Panc1 (cell line): ENCODE results near the gene PRICKLE3. TPM values are rescaled to one million over a fixed set of nuclear protein-coding genes. Genes with fewer than 3 reads are reported as not detected.
"Not testable (repeated sequence)": the region's sequence is repeated elsewhere in the genome, so short reads cannot be mapped to it uniquely, and the experiment has no call there.

ENCODE experiments used
- ATAC-seq: fragments of 200-7000 bp; cut with Tn5 transposase; 2 replicates; pipeline ENCODE4 v1.9.1; 2020; ENCODE audit warnings: mild to moderate bottlenecking, moderate library complexity
- BruUV-seq: library from RNA; stranded (reverse); fragments of 400-500 nt; replicated peaks from 2 replicates; lab custom pipeline; 2021; lab: Mats Ljungman, UMichigan
- CTCF ChIA-PET: fragments of 300-600 bp; sonication (Branson Sonifier 250); formaldehyde crosslinking; loops from one replicate; lab custom pipeline; 2022; ENCODE audit warnings: antibody characterized with exemption; lab: Charles Lee
- POLR2A ChIA-PET: fragments of 300-600 bp; sonication (Branson Sonifier 250); formaldehyde crosslinking; loops from one replicate; lab custom pipeline; 2022; ENCODE audit warnings: antibody characterized with exemption; lab: Charles Lee
- DNase-seq: peaks from one replicate; pipeline ENCODE4 v3.0.0-alpha.2; 2010; ENCODE audit warnings: low read depth, low spot score
- H3K27ac ChIP-seq: 2 replicates; pipeline ENCODE4 v1.5.1; 2011; ENCODE audit warnings: mild to moderate bottlenecking, low read length, inconsistent platforms
- H3K27me3 ChIP-seq: fragments of 200-500 bp; sonication (Bioruptor generic); 2 replicates; pipeline ENCODE4 v1.6.0; 2014; ENCODE audit warnings: low read length, inconsistent platforms; ENCODE audit not compliant: control insufficient read depth, insufficient read depth
- H3K36me3 ChIP-seq: fragments of 200-500 bp; sonication (Bioruptor generic); 2 replicates; pipeline ENCODE4 v1.5.1; 2014; ENCODE audit warnings: inconsistent platforms, mild to moderate bottlenecking, low read length, moderate library complexity; ENCODE audit not compliant: control insufficient read depth, insufficient read depth
- H3K4me1 ChIP-seq: 2 replicates; pipeline ENCODE4 v1.5.1; 2011; ENCODE audit warnings: inconsistent platforms, mild to moderate bottlenecking, low read length, moderate library complexity; ENCODE audit not compliant: control insufficient read depth, insufficient read depth
- H3K4me3 ChIP-seq, 2 experiments: 2 replicates each; pipeline ENCODE4 v1.5.1; 2011 to 2012; ENCODE audit warnings: low read depth in 2 of 2, low read length in 2 of 2, mild to moderate bottlenecking in 2 of 2, inconsistent platforms in 1 of 2, moderate library complexity in 1 of 2
- H3K9me3 ChIP-seq: fragments of 200-500 bp; sonication (Bioruptor generic); 2 replicates; pipeline ENCODE4 v1.5.1; 2014; ENCODE audit warnings: low read depth, mild to moderate bottlenecking, inconsistent platforms, low read length, moderate library complexity; ENCODE audit not compliant: control insufficient read depth, insufficient read depth
- CTCF ChIP-seq: fragments of 450-650 bp; IDR thresholded peaks from 2 replicates; pipeline ENCODE4 v1.5.1; 2017; ENCODE audit warnings: mild to moderate bottlenecking
- POLR2AphosphoS5 ChIP-seq: IDR thresholded peaks from 2 replicates; pipeline ENCODE4 v1.6.1; 2012; ENCODE audit warnings: mild to moderate bottlenecking, low read depth, low read length, moderate library complexity
- SIN3A ChIP-seq: IDR thresholded peaks from 2 replicates; pipeline ENCODE4 v1.6.1; 2012; ENCODE audit warnings: low read depth, mild to moderate bottlenecking, low read length, moderate library complexity, borderline replicate concordance; ENCODE audit not compliant: insufficient read depth
- TCF7L2 ChIP-seq: IDR thresholded peaks from 2 replicates; pipeline ENCODE4 v1.6.1; 2011; ENCODE audit warnings: mild to moderate bottlenecking, low read depth, low read length, inconsistent platforms
- in situ Hi-C: cut with HindIII; loops from 2 replicates; pipeline ENCODE4 v1.10.0; 2016; ENCODE audit warnings: low sequenced_read_pairs, low pct_unique_long_range_greater_than_20kb
- intact Hi-C: fragments of 100-400 bp; cut with micrococcal nuclease; formaldehyde crosslinking; loops from one replicate; pipeline ENCODE4 v1.10.0; 2022; ENCODE audit not compliant: unreplicated experiment
- total RNA-seq: library from RNA; stranded (reverse); gene quantifications from one replicate; pipeline ENCODE4 v1.2.1, GENCODE V29; 2021; ENCODE audit not compliant: unreplicated experiment
- TF ChIP-seq, protein P1 (sequence below), 2 experiments: IDR thresholded peaks; 2 replicates each; pipeline ENCODE4 v1.6.1; 2011 to 2012; ENCODE audit warnings: low read depth in 2 of 2, control low read depth in 1 of 2, low read length in 1 of 2, mild to moderate bottlenecking in 1 of 2, moderate library complexity in 1 of 2; ENCODE audit not compliant: insufficient read depth in 1 of 2

Gene PRICKLE3
- total RNA-seq, 1 experiment from 2014 or later, result 40.1 TPM

DNA sequence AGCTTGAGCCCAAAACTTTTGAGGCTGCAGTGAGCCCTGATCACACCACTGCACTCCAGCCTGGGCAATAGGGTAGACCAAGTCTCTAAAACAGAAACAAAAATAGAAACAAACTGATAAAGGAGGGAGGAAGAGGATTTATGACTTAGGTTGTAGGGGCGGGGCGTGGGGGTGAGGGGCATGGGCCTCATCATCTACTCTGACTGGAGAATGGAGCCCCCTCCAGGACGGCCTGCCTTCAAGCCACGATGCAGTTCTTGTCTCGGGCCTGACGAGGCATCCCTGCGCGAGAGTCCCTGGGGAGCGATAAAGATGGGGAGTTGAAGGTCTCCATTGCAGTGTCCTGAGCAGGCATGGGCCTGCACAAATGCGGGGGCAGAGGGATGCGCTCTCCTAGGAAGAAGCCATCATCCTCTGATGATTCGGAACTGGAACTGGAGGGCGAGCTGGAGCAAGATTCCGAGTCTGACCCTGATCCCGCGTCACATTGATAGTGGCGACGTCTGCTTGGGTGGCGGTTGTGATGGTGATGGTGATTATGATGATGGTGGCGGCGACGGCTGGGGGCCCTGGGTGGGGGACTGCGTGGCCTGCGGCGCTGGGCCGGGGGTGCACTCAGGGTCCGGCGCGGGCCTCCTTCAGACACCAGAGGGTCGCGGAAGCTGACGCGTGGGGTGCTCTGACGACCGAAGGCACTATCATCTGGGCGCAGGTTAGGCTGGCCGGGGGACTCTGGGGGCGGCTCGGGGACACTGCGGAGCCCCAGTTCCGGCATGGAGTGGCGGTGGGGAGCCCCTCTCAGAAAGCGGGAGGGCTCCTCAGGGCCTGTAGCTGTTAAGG lies 10.5 kb downstream of the PRICKLE3 start:
- H3K4me3 ChIP-seq, result no peak overlapping the region
- DNase-seq (no peak), ATAC-seq (no peak)
- TF ChIP-seq CTCF, result peak; percentile 0; the same call in 1 of the 2 replicates
- TF ChIP-seq POLR2AphosphoS5, result 0 out of 2 replicates have a peak, but pooled peaks have one; percentile 45
- no peak for TF ChIP-seq TCF7L2
- TF ChIP-seq, protein P1, sequence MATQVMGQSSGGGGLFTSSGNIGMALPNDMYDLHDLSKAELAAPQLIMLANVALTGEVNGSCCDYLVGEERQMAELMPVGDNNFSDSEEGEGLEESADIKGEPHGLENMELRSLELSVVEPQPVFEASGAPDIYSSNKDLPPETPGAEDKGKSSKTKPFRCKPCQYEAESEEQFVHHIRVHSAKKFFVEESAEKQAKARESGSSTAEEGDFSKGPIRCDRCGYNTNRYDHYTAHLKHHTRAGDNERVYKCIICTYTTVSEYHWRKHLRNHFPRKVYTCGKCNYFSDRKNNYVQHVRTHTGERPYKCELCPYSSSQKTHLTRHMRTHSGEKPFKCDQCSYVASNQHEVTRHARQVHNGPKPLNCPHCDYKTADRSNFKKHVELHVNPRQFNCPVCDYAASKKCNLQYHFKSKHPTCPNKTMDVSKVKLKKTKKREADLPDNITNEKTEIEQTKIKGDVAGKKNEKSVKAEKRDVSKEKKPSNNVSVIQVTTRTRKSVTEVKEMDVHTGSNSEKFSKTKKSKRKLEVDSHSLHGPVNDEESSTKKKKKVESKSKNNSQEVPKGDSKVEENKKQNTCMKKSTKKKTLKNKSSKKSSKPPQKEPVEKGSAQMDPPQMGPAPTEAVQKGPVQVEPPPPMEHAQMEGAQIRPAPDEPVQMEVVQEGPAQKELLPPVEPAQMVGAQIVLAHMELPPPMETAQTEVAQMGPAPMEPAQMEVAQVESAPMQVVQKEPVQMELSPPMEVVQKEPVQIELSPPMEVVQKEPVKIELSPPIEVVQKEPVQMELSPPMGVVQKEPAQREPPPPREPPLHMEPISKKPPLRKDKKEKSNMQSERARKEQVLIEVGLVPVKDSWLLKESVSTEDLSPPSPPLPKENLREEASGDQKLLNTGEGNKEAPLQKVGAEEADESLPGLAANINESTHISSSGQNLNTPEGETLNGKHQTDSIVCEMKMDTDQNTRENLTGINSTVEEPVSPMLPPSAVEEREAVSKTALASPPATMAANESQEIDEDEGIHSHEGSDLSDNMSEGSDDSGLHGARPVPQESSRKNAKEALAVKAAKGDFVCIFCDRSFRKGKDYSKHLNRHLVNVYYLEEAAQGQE (IDR thresholded peaks at IDR 0.05; ENCODE audit: insufficient read depth in 1 of 2, low read depth in 2 of 2, low read length in 1 of 2), result no peak
- no peak for TF ChIP-seq SIN3A
- POLR2A ChIA-PET, result no interaction called here
- CTCF ChIA-PET, result no interaction called here
- H3K27me3 ChIP-seq, result no peaks in the 10 kb centered on the region
- H3K27ac ChIP-seq, result no peak overlapping the region
- no TSS peak for BruUV-seq
- no peaks in the 10 kb centered on the region for H3K9me3 ChIP-seq
- peaks cover 35% of the 10 kb centered on the region for H3K4me1 ChIP-seq
- H3K36me3 ChIP-seq, result peaks cover 4% of the 10 kb centered on the region; the same call in 1 of the 2 replicates
- in situ Hi-C loops, result no loop called here
- intact Hi-C loops, result no loop called here

DNA sequence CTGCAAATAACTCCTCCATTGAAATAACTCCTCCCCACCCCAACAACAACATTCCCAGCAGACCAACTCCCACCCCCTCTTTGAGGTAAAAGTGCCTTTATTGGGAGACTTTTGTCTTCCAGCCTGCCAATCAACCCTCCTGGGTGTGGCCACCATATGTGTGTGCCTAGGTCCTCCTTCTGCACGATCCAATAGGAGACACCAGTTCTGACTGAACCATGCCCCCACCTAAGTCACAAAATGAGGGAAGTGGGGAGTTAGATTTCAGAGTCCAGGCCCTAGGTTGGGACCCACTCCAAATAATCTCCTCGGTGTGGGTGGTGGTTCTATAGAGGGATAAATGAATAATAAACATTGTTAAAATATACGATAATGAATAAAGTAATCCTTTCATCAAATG lies 11.4 kb downstream of the PRICKLE3 start:
- TF ChIP-seq, protein P1 (IDR thresholded peaks at IDR 0.05; ENCODE audit: insufficient read depth in 1 of 2, low read depth in 2 of 2, low read length in 1 of 2), result no peak
- TF ChIP-seq POLR2AphosphoS5, result no peak
- TF ChIP-seq CTCF, result no peak
- no peak for TF ChIP-seq SIN3A
- no peak for TF ChIP-seq TCF7L2
- POLR2A ChIA-PET, result no interaction called here
- peaks cover 35% of the 10 kb centered on the region for H3K4me1 ChIP-seq
- no peaks in the 10 kb centered on the region for H3K27me3 ChIP-seq
- DNase-seq (no peak), ATAC-seq (no peak)
- H3K27ac ChIP-seq, result no peak overlapping the region
- in situ Hi-C loops, result no loop called here
- H3K9me3 ChIP-seq, result no peaks in the 10 kb centered on the region
- H3K4me3 ChIP-seq, result no peak overlapping the region
- intact Hi-C loops, result no loop called here
- BruUV-seq, result TSS peak; percentile 86
- CTCF ChIA-PET, result no interaction called here
- peaks cover 4% of the 10 kb centered on the region; the same call in 1 of the 2 replicates for H3K36me3 ChIP-seq

- POLR2A ChIA-PET, H3K27me3 ChIP-seq, BruUV-seq, in situ Hi-C loops, H3K36me3 ChIP-seq, CTCF ChIA-PET, ATAC-seq, H3K9me3 ChIP-seq, intact Hi-C loops, DNase-seq: not testable (repeated sequence)
- Histone ChIP-seq H3K4me3 (peak overlapping the region; percentile 74 to 83), H3K4me1 (peaks cover 35% of the 10 kb centered on the region), H3K27ac (peak overlapping the region; percentile 90)
These were observed 12.6 kb downstream of the PRICKLE3 start for GRCh38 chrX:49173544-49173943.
